NCI-H1694 (cell line): ENCODE data around the gene FALEC.

Experiments used
- DNase-seq: peaks from one replicate; lab custom pipeline; 2025; lab: John Stamatoyannopoulos, UW

Gene FALEC

GRCh38 chr1:150515328-150516049 is at the start of gene FALEC:
FALEC (plus strand) TSS chr1:150515752.
- DNase-seq: peak; percentile 94

- no peak for DNase-seq
Measured at GRCh38 chr1:150466964-150467363, 48.6 kb upstream of the FALEC start.

- DNase-seq: no peak
Measured at GRCh38 chr1:150469291-150469690, 46.3 kb upstream of the FALEC start.

GRCh38 chr1:150472601-150473200 is 42.9 kb upstream of the FALEC start:
- DNase-seq: no peak

- DNase-seq: no peak
Measured at GRCh38 chr1:150473659-150474058, 41.9 kb upstream of the FALEC start.

GRCh38 chr1:150474869-150475268 is 40.7 kb upstream of the FALEC start:
- no peak for DNase-seq

GRCh38 chr1:150476754-150477153 is 38.8 kb upstream of the FALEC start:
- DNase-seq: no peak

- no peak for DNase-seq
Measured at GRCh38 chr1:150477320-150477719, 38.2 kb upstream of the FALEC start.

- no peak for DNase-seq
Measured at GRCh38 chr1:150477733-150478132, 37.8 kb upstream of the FALEC start.

GRCh38 chr1:150479370-150479769 is 36.2 kb upstream of the FALEC start:
- DNase-seq: no peak

- no peak for DNase-seq
Measured at GRCh38 chr1:150479927-150480352, 35.6 kb upstream of the FALEC start.

GRCh38 chr1:150484431-150484830 is 31.1 kb upstream of the FALEC start:
- DNase-seq: no peak

GRCh38 chr1:150484861-150485260 is 30.7 kb upstream of the FALEC start:
- peak; percentile 5 for DNase-seq

- DNase-seq: peak; percentile 99
Measured at GRCh38 chr1:150486966-150487762, 28.4 kb upstream of the FALEC start, which contains the start of gene TARS2. TARS2 (plus strand) TSS chr1:150487419; CDS start chr1:150487451, 32 bp downstream.

- DNase-seq: no peak
Measured at GRCh38 chr1:150487763-150488115, 27.8 kb upstream of the FALEC start.

- DNase-seq: no peak
Measured at GRCh38 chr1:150493175-150493574, 22.4 kb upstream of the FALEC start.

GRCh38 chr1:150498342-150498741 is 17.2 kb upstream of the FALEC start:
- DNase-seq: no peak

GRCh38 chr1:150505431-150505830 is 10.1 kb upstream of the FALEC start:
- DNase-seq: no peak

- DNase-seq: no peak
Measured at GRCh38 chr1:150507912-150508864, 7.4 kb upstream of the FALEC start, which contains the start of gene ECM1. ECM1 (plus strand) TSS chr1:150508109; CDS start chr1:150508210, 101 bp downstream.

- no peak for DNase-seq
Measured at GRCh38 chr1:150508982-150509381, 6.6 kb upstream of the FALEC start.

GRCh38 chr1:150511551-150511950 is 4.0 kb upstream of the FALEC start:
- DNase-seq: no peak
